HepG2 (cell line): ENCODE data around the gene NCR1. TPM values are rescaled to one million over a fixed set of nuclear protein-coding genes. Genes with fewer than 3 reads are reported as not detected.

Experiments used
- ATAC-seq: fragments of 200-7000 bp; cut with Tn5 transposase; 3 replicates; pipeline ENCODE4 v1.9.1; 2020; ENCODE audit warnings: mild to moderate bottlenecking, moderate library complexity
- BruUV-seq: library from RNA; stranded (reverse); fragments of 400-500 nt; replicated peaks from 2 replicates; lab custom pipeline; 2021; lab: Mats Ljungman, UMichigan
- CTCF ChIA-PET: fragments of 300-600 bp; formaldehyde crosslinking; extraction: SDS; loops from one replicate; lab custom pipeline; 2021; ENCODE audit warnings: low total read pairs, inconsistent platforms, low intra/inter-chr PET ratio; lab: Yijun Ruan, JAX
- POLR2A ChIA-PET: fragments of 350-600 bp; sonication (Branson Sonifier 250); formaldehyde crosslinking; loops from one replicate; lab custom pipeline; 2020; ENCODE audit warnings: antibody characterized with exemption, inconsistent platforms; lab: Yijun Ruan, JAX
- DNase-seq: peaks from one replicate; pipeline ENCODE4 v3.0.0-alpha.2; 2015; ENCODE audit warnings: low spot score
- FAIRE-seq: peaks from 3 replicates; lab custom pipeline; 2011; peaks lifted over from hg19 to GRCh38; lab: Jason Lieb, UNC
- H2AFZ ChIP-seq: one replicate; pipeline ENCODE4 v1.6.1; 2011; ENCODE audit warnings: low read length, inconsistent platforms
- H3K27ac ChIP-seq: fragments of 300-600 bp; 3 replicates; pipeline ENCODE4 v1.8.0; 2011; ENCODE audit warnings: mixed run types, mild to moderate bottlenecking, mixed read lengths, low read length, inconsistent platforms; ENCODE audit not compliant: insufficient read depth; ENCODE audit errors: extremely low read length
- H3K27me3 ChIP-seq, 2 experiments: fragments of 200-600 bp in 1 of 2; 2 replicates in 1 of 2; 3 replicates in 1 of 2; pipeline versions ENCODE4 v1.6.0 to v1.8.0; 2011; ENCODE audit warnings: low read length in 2 of 2, mild to moderate bottlenecking in 2 of 2, moderate library complexity in 2 of 2, inconsistent platforms in 1 of 2; ENCODE audit not compliant: insufficient read depth in 2 of 2, control insufficient read depth in 1 of 2
- H3K36me3 ChIP-seq, 2 experiments: fragments of 200-600 bp in 1 of 2; replicated peaks in 1 of 2; 2 replicates in 1 of 2; 3 replicates in 1 of 2; pipeline versions ENCODE4 v1.5.1 to v1.8.0; 2011; ENCODE audit warnings: low read length in 2 of 2, inconsistent platforms in 1 of 2; ENCODE audit not compliant: insufficient read depth in 2 of 2, control insufficient read depth in 1 of 2
- H3K4me1 ChIP-seq: 2 replicates; pipeline ENCODE4 v1.5.1; 2012; ENCODE audit warnings: low read length, inconsistent platforms; ENCODE audit not compliant: insufficient read depth
- H3K4me2 ChIP-seq: 2 replicates; pipeline ENCODE4 v1.6.0; 2011; ENCODE audit warnings: low read depth, low read length, inconsistent platforms
- H3K4me3 ChIP-seq, 3 experiments: fragments of 200-600 bp in 1 of 3; sonication (generic), shearing (Covaris generic) in 1 of 3; replicated peaks in 1 of 3; 2 replicates each; pipeline ENCODE4 v1.5.1; 2011 to 2016; ENCODE audit warnings: low read length in 3 of 3, inconsistent platforms in 2 of 3, low read depth in 2 of 3, mild to moderate bottlenecking in 2 of 3, control low read depth in 1 of 3, mixed read lengths in 1 of 3; ENCODE audit not compliant: insufficient read depth in 1 of 3
- H3K79me2 ChIP-seq: one replicate; pipeline ENCODE4 v1.6.1; 2011; ENCODE audit warnings: low read length, inconsistent platforms; ENCODE audit not compliant: insufficient read depth
- H3K9ac ChIP-seq: 2 replicates; pipeline ENCODE4 v1.6.0; 2011; ENCODE audit warnings: mild to moderate bottlenecking, low read depth, low read length, inconsistent platforms; ENCODE audit not compliant: insufficient read depth
- H3K9me3 ChIP-seq: 2 replicates; pipeline ENCODE4 v1.5.1; 2012; ENCODE audit warnings: mild to moderate bottlenecking, low read length
- H4K20me1 ChIP-seq: 2 replicates; pipeline ENCODE4 v1.6.0; 2011; ENCODE audit warnings: inconsistent platforms, mild to moderate bottlenecking, low read length, moderate library complexity; ENCODE audit not compliant: insufficient read depth
- GABPA ChIP-seq, 2 experiments: IDR thresholded peaks; 2 replicates each; pipeline ENCODE4 v1.6.1; 2011 to 2016; ENCODE audit warnings: low read depth in 2 of 2, low read length in 1 of 2, missing biosample characterization in 1 of 2, missing genetic modification characterization in 1 of 2
- HCFC1 ChIP-seq: fragments of 150-350 bp; IDR thresholded peaks from 2 replicates; pipeline ENCODE4 v1.6.1; 2014; ENCODE audit warnings: low read depth, low read length
- NFYC ChIP-seq: IDR thresholded peaks from 2 replicates; pipeline ENCODE4 v1.6.1; 2016; ENCODE audit warnings: missing genetic modification reagents, missing compliant biosample characterization
- PLSCR1 ChIP-seq: sonication (generic); formaldehyde crosslinking; IDR thresholded peaks from 2 replicates; pipeline ENCODE4 v1.5.0; 2020; ENCODE audit warnings: missing genetic modification reagents, mild to moderate bottlenecking, borderline replicate concordance
- RFXAP ChIP-seq: sonication (generic); formaldehyde crosslinking; IDR thresholded peaks from 2 replicates; pipeline ENCODE4 v1.4.0; 2020; ENCODE audit warnings: missing genetic modification reagents, borderline replicate concordance
- ZNF234 ChIP-seq: sonication (generic); formaldehyde crosslinking; conservative IDR thresholded peaks from 2 replicates; pipeline ENCODE4 v1.5.1; 2020; ENCODE audit warnings: mild to moderate bottlenecking, missing genetic modification reagents
- ZSCAN21 ChIP-seq: sonication (generic); formaldehyde crosslinking; IDR thresholded peaks from 2 replicates; pipeline ENCODE4 v1.8.0; 2022; ENCODE audit warnings: mild to moderate bottlenecking, missing genetic modification reagents, moderate library complexity, borderline replicate concordance
- WGBS: methylation state at CpG from one replicate; pipeline ENCODE4 v1.1.6; 2017; ENCODE audit warnings: low lambda C conversion rate; 5-methylcytosine and 5-hydroxymethylcytosine counted together
- in situ Hi-C: cut with HindIII; loops from 2 replicates; pipeline ENCODE4 v1.10.0; 2017; ENCODE audit warnings: low pct_unique_long_range_greater_than_20kb; ENCODE audit not compliant: extremely low pct_ligation_motif_present
- intact Hi-C: fragments of 100-400 bp; cut with micrococcal nuclease; formaldehyde crosslinking; loops from one replicate; pipeline ENCODE4 v1.10.0; 2022; ENCODE audit not compliant: unreplicated experiment
- polyA plus RNA-seq, 8 experiments: library from polyadenylated mRNA; depleted of rRNA in 3 of 8; stranded (reverse) in 7 of 8; unstranded in 1 of 8; fragments of >200 nt; fragmentation: Illumina TruSeq in 4 of 8; extraction: Trizol in 4 of 8; gene quantifications; 2 replicates each; pipeline versions ENCODE4 v1.2.1 to v1.2.3, GENCODE V29; 2011 to 2016; ENCODE audit warnings: low read depth in 4 of 8, missing spikeins in 1 of 8, mixed read lengths in 1 of 8; ENCODE audit not compliant: insufficient read depth in 1 of 8
- total RNA-seq, 5 experiments: library from RNA; depleted of rRNA; stranded (reverse); fragments of >200 nt; fragmentation: Illumina TruSeq; extraction: Trizol; gene quantifications; 2 replicates each; pipeline ENCODE4 v1.2.3, GENCODE V29; 2016; ENCODE audit warnings: low read depth in 1 of 5
- TF ChIP-seq, protein P1 (sequence below): sonication (generic); formaldehyde crosslinking; IDR thresholded peaks from 2 replicates; pipeline ENCODE4 v1.4.0; 2020; ENCODE audit warnings: missing genetic modification reagents, low read depth, mild to moderate bottlenecking, borderline replicate concordance
- TF ChIP-seq, protein P2 (sequence below): sonication (generic); formaldehyde crosslinking; IDR thresholded peaks from 2 replicates; pipeline ENCODE4 v1.5.0; 2020; ENCODE audit warnings: missing genetic modification reagents

NCR1 gene
- total and polyA plus RNA-seq, 2 of the 13 experiments (the other 11 are each of a cell fraction or from before 2014, with no cell fraction given): not detected

DNA sequence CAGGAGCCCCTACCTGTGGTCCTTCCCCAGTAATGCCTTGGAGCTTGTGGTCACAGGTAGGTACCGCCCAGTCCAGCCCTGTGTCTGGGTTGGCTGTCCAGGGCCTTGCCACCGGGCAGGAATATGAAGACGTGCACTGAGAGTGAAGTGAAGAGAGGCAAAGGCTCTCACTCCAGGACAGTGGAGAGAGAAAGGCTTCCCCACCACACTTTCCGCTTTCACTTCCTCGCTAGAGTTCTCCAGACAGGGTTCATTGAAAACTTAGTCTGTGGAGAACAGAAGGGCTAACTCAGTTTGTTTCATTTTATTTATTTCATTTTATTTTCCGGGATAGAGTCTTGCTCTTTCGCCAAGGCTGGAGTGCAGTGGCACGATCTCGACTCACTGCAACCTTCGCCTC is 17.7 kb upstream of the NCR1 start:
- TF ChIP-seq NFYC (no peak), RFXAP (CRISPR knock-in tag) (no peak), HCFC1 (no peak), PLSCR1 (CRISPR knock-in tag) (no peak), ZSCAN21 (no peak), GABPA (IDR thresholded peaks at IDR 0.05; ENCODE audit: low read depth, low read length) (no peak), GABPA (CRISPR knock-in tag; IDR thresholded peaks at IDR 0.05; ENCODE audit: low read depth) (no peak), ZNF234 (CRISPR knock-in tag) (no peak)
- TF ChIP-seq, protein P1, sequence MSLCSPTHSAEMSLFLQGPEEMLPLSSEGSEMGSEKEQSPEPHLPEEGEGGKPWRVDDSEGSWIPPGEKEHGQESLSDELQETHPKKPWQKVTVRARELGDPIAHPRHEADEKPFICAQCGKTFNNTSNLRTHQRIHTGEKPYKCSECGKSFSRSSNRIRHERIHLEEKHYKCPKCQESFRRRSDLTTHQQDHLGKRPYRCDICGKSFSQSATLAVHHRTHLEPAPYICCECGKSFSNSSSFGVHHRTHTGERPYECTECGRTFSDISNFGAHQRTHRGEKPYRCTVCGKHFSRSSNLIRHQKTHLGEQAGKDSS (CRISPR knock-in tag): no peak
- TF ChIP-seq, protein P2, sequence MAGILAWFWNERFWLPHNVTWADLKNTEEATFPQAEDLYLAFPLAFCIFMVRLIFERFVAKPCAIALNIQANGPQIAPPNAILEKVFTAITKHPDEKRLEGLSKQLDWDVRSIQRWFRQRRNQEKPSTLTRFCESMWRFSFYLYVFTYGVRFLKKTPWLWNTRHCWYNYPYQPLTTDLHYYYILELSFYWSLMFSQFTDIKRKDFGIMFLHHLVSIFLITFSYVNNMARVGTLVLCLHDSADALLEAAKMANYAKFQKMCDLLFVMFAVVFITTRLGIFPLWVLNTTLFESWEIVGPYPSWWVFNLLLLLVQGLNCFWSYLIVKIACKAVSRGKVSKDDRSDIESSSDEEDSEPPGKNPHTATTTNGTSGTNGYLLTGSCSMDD: no peak
- ChIA-PET CTCF (no interaction called here), POLR2A (no interaction called here)
- no TSS peak for BruUV-seq
- Histone ChIP-seq H3K36me3 (no peaks in the 10 kb centered on the region), H3K27ac (no peak overlapping the region), H3K4me2 (no peak overlapping the region), H3K9ac (no peak overlapping the region), H3K27me3 (no peaks in the 10 kb centered on the region; a peak in 1 of 5 replicates), H3K9me3 (no peaks in the 10 kb centered on the region), H3K4me1 (no peaks in the 10 kb centered on the region), H3K79me2 (no peaks in the 10 kb centered on the region), H3K4me3 (no peak overlapping the region), H4K20me1 (no peaks in the 10 kb centered on the region), H2AFZ (no peak overlapping the region)
- in situ Hi-C loops: no loop called here
- intact Hi-C loops: no loop called here
- FAIRE-seq (no peak), DNase-seq (no peak), ATAC-seq (no peak)
- 29% methylated on average over 9 of the region's 10 CpGs for WGBS
